Stimulated activated CD4-positive, alpha-beta T cell treated with anti-CD3 and anti-CD28 coated beads, Interleukin-12 subunit alpha, Interleukin-12 subunit beta, amount 100 ng/mL, for 4 hours (primary cell): ENCODE data around the gene ELAVL1.

Source experiments
- DNase-seq: peaks from one replicate; pipeline ENCODE4 v3.0.0-alpha.2; 2020

The ELAVL1 gene

GRCh38 chr19:7908742-7909461 is 96.5 kb downstream of the ELAVL1 start:
- no peak for DNase-seq
